Measurements from ENCODE around the gene RNFT2. TPM values are rescaled to one million over a fixed set of nuclear protein-coding genes. Genes with fewer than 3 reads are reported as not detected.

The RNFT2 gene
- polyA plus RNA-seq, 1 donor (not counting 4 experiments of a cell fraction or from before 2014, with no cell fraction given) = 0.96 TPM

- Histone ChIP-seq H3K4me1 (ENCODE audit: control insufficient read depth, extremely low read depth, insufficient read depth, low read length) (no peaks in the 10 kb centered on the region), H3K36me3 (ENCODE audit: control insufficient read depth in 2 of 2, extremely low read depth in 1 of 2, insufficient read depth in 2 of 2, low read length in 2 of 2) (no peaks in the 10 kb centered on the region), H3K9me3 (ENCODE audit: control insufficient read depth, low read depth, low read length) (no peaks in the 10 kb centered on the region), H3K4me2 (ENCODE audit: control insufficient read depth, extremely low read depth, insufficient read depth, low read depth, low read length) (no peak overlapping the region), H3K79me2 (ENCODE audit: control insufficient read depth, insufficient read depth, low read length) (no peaks in the 10 kb centered on the region), H4K20me1 (ENCODE audit: control insufficient read depth, extremely low read depth, insufficient read depth, low read length) (no peaks in the 10 kb centered on the region), H3K9ac (ENCODE audit: control insufficient read depth, extremely low read depth, insufficient read depth, low read length) (no peak overlapping the region), H3K9me1 (ENCODE audit: control insufficient read depth, extremely low read depth, insufficient read depth, low read length) (no peaks in the 10 kb centered on the region), H3K27ac (ENCODE audit: control insufficient read depth, insufficient read depth, low read length) (no peak overlapping the region), H3K4me3 (ENCODE audit: control insufficient read depth in 2 of 3, extremely low read depth in 1 of 3, insufficient read depth in 2 of 3, low read depth in 1 of 3, low read length in 3 of 3) (no peak overlapping the region), H2AFZ (ENCODE audit: control insufficient read depth, low read length) (no peak overlapping the region), H3K27me3 (ENCODE audit: control insufficient read depth, extremely low read depth, insufficient read depth, low read length) (no peaks in the 10 kb centered on the region)
- TF ChIP-seq EZH2 (IDR thresholded peaks at IDR 0.05; ENCODE audit: low read length) = no peak
- DNase-seq (ENCODE audit: low read depth, low spot score) (no peak), FAIRE-seq (no peak)
- dilution Hi-C loops (cut with MboI; ENCODE audit: extremely low pct_ligation_motif_present, low sequenced_read_pairs) = no loop called here
These were observed 21.9 kb downstream of the RNFT2 start for GRCh38 chr12:116759783-116760621.

DNA sequence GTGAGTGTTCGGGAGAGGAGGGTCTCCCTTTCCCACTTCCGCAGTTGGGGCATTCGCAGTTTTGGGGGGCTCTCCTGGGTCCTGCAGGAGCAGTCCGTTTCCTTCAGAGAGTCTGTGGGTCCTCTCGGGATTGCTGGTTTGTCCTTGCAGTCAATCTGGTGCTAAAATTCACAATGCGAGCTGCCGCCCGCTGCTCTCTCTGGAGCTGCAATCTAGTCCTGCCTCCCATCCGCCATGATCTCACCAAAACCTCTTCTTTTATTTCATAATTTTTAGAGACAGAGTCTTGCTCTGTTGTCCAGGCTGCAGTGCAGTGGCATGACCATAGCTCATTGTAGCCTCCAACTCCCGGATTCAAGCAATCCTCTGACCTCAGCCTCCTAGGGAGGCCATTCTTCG, 22.5 kb downstream of the RNFT2 start:
- H3K36me3 ChIP-seq (ENCODE audit: control insufficient read depth in 2 of 2, extremely low read depth in 1 of 2, insufficient read depth in 2 of 2, low read length in 2 of 2) = no peaks in the 10 kb centered on the region
- no peaks in the 10 kb centered on the region for H3K9me3 ChIP-seq (ENCODE audit: control insufficient read depth, low read depth, low read length)
- H2AFZ ChIP-seq (ENCODE audit: control insufficient read depth, low read length) = no peak overlapping the region
- FAIRE-seq = no peak
- H3K4me1 ChIP-seq (ENCODE audit: control insufficient read depth, extremely low read depth, insufficient read depth, low read length) = no peaks in the 10 kb centered on the region
- H3K9ac ChIP-seq (ENCODE audit: control insufficient read depth, extremely low read depth, insufficient read depth, low read length) = no peak overlapping the region
- H3K79me2 ChIP-seq (ENCODE audit: control insufficient read depth, insufficient read depth, low read length) = no peaks in the 10 kb centered on the region
- dilution Hi-C loops (cut with MboI; ENCODE audit: extremely low pct_ligation_motif_present, low sequenced_read_pairs) = no loop called here
- DNase-seq (ENCODE audit: low read depth, low spot score) = no peak
- no peak for TF ChIP-seq EZH2 (IDR thresholded peaks at IDR 0.05; ENCODE audit: low read length)
- TF ChIP-seq, protein P1, sequence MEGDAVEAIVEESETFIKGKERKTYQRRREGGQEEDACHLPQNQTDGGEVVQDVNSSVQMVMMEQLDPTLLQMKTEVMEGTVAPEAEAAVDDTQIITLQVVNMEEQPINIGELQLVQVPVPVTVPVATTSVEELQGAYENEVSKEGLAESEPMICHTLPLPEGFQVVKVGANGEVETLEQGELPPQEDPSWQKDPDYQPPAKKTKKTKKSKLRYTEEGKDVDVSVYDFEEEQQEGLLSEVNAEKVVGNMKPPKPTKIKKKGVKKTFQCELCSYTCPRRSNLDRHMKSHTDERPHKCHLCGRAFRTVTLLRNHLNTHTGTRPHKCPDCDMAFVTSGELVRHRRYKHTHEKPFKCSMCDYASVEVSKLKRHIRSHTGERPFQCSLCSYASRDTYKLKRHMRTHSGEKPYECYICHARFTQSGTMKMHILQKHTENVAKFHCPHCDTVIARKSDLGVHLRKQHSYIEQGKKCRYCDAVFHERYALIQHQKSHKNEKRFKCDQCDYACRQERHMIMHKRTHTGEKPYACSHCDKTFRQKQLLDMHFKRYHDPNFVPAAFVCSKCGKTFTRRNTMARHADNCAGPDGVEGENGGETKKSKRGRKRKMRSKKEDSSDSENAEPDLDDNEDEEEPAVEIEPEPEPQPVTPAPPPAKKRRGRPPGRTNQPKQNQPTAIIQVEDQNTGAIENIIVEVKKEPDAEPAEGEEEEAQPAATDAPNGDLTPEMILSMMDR (optimal IDR thresholded peaks at IDR 0.05 in 1 of 3, IDR thresholded peaks at IDR 0.05 in 1 of 3, conservative IDR thresholded peaks at IDR 0.05 in 1 of 3; ENCODE audit: extremely low read depth in 1 of 3, insufficient read depth in 2 of 3, low read length in 3 of 3) = no peak
- no peaks in the 10 kb centered on the region for H3K27me3 ChIP-seq (ENCODE audit: control insufficient read depth, extremely low read depth, insufficient read depth, low read length)
- H3K27ac ChIP-seq (ENCODE audit: control insufficient read depth, insufficient read depth, low read length) = no peak overlapping the region
- no peaks in the 10 kb centered on the region for H4K20me1 ChIP-seq (ENCODE audit: control insufficient read depth, extremely low read depth, insufficient read depth, low read length)
- H3K4me3 ChIP-seq (ENCODE audit: control insufficient read depth in 2 of 3, extremely low read depth in 1 of 3, insufficient read depth in 2 of 3, low read depth in 1 of 3, low read length in 3 of 3) = no peak overlapping the region
- H3K9me1 ChIP-seq (ENCODE audit: control insufficient read depth, extremely low read depth, insufficient read depth, low read length) = no peaks in the 10 kb centered on the region
- no peak overlapping the region for H3K4me2 ChIP-seq (ENCODE audit: control insufficient read depth, extremely low read depth, insufficient read depth, low read depth, low read length)

Measured in keratinocyte (primary cell).